SKM-1 treated with dmso at 0.1 percent for 144 hours (cell line): Measurements from ENCODE around the gene CLSTN2.
"Not testable (repeated sequence)": the region's sequence is repeated elsewhere in the genome, so short reads cannot be mapped to it uniquely, and the experiment has no call there.

Experiments used
- DNase-seq: peaks from one replicate; lab custom pipeline; 2025; ENCODE audit not compliant: unreplicated experiment; lab: John Stamatoyannopoulos, UW

CLSTN2 gene

GRCh38 chr3:140403608-140404007 lies 468.6 kb downstream of the CLSTN2 start:
- DNase-seq = no peak

DNA sequence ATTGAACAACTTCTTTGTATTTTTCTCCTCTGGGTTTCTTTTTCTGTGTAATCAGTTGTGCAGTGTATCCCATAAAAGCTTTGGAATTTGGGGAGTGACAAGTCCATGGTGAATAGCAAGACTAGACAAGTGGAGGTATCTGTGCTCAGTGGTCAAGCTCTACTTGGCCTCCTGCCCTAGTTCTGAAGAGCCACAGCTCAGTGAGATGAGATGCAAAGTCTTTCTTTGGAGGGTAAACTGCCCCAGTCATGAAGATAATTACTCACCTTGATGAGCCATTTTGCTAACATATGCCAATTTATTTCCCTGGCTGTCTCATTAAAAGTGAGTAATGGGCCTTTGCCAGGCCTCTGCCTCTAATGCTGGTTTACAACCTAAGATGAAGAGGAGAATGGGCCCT lies 471.7 kb downstream of the CLSTN2 start:
- DNase-seq = no peak

GRCh38 chr3:140408252-140408651 lies 473.3 kb downstream of the CLSTN2 start:
- no peak for DNase-seq

GRCh38 chr3:140416666-140417065 lies 481.7 kb downstream of the CLSTN2 start:
- DNase-seq = no peak

DNA sequence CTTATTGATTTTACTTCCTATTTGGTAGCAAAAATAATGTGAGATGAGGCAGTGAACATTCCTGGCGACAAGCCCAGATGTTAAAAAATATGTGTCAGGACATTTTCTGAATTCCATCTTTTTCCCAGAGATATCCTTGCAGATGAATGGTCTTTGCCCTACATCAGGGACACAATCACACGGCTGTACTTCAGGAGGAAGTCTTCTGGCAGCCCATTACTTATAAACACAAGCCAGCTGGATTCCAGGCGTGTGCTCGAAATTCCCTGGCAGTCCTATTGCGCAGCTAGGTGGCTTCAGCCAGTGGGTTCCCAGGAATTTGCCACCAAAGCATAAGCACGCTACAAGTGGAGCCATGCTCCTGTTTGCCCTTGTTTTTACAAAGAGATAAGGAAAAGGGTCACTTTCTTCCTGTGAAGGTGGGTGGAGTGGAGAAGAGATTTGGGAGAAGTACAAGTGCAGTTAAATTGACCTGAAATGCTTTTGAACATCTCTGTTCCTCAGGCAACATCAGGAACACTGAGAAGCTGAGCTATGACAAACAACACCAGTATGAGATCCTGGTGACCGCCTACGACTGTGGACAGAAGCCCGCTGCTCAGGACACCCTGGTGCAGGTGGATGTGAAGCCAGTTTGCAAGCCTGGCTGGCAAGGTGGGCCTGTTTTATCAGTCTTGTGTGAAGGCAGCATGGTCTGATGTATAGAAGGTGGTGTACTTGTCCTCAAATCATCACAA lies 485.8 kb downstream of the CLSTN2 start:
- DNase-seq = no peak

DNA sequence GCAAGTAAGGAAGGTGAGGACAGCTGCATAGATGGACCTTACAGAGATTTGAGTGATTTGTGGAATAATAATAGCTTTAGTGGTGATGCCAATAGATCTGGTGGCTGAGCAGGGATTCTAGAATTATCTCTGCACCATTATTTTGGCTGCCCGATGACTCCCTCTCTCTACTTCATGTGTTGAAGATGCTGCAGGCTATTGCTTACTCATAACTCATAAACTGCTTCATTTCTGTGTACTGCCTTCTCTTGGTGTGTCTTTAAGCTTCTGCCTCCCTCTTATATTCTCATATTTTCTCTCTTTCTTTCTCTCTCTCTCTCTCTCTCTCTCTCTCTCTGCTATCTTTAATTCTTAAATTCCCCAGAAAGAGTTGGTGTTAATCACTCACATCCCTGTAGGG lies 486.9 kb downstream of the CLSTN2 start:
- DNase-seq = no peak

- DNase-seq = no peak
These were observed 488.2 kb downstream of the CLSTN2 start for GRCh38 chr3:140423146-140423545.

DNA sequence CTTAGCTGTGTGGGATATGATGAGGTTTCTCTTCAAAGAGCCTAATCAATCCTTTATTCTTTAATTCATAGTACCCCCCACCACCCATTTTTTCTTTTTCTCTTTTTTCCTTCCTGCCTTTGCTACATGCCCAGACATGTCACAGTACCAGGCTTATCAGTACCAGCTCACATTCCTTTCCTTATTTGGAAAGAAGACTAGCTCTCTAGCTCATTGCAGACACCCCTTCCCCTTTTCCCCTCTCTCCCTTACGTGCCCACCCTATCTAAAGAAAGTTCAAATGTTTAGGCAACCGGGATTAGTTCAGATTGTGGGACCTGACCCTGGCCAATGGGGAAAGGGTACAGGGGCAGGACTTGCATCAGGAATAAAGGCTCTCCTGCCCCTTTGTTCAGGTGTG lies 488.6 kb downstream of the CLSTN2 start:
- DNase-seq = not testable (repeated sequence)

DNA sequence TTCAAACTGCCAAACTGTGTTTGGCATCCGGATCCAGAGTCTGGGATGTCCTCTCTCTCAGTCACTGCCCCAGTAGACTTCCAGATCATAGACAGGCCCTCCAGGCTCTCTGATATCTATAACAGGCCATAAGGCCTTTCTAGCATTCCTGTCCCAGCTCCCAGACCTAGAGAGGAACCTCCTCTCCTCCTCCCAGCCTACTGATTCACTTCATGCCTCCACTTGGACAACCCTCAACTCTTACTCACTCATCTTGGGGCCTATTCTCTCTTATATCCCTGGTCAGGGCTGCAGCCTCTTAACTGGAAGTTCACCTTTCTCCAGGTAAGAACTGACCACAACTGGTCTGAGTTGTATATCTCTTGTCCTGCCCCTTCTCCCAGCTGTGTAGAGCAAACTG lies 489.2 kb downstream of the CLSTN2 start:
- DNase-seq = no peak

DNA sequence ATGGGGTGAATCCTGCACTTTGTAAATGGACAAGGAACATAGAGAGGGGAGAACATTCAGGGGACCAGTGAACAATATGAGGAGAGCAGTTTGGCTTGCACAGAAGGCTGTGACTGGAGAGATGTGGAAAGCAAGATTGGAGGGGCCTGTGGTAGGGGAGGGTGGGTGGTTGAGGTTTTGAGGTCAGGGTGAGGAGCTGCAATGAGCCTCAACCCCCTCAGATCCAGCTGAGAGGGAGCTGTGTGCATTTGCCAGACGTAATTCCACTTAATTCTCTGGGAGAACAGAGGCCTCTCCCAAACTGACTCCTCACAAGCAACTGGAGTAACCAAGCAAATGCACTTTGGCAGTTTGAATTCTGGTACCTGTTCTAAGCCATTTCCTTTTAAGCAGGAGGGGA lies 489.7 kb downstream of the CLSTN2 start:
- no peak for DNase-seq

DNA sequence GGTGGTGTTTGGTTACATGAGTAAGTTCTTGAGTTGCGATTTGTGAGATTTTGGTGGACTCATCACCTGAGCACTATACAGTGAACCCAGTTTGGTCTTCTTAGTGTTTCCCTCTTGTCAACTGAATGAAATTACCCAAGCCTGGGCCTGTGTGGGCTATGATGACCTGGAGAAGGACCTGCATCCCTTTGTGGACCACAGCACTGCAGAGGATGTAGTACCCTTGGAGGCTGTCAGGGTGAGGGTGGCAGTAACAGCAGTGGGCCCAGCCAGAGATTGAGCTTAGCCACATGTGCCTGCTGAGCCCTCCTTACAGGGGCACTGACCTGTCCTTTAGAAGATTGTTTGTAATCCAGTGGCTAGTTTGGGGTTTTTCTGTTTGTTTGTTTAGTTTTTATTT lies 492.8 kb downstream of the CLSTN2 start:
- DNase-seq = no peak

DNA sequence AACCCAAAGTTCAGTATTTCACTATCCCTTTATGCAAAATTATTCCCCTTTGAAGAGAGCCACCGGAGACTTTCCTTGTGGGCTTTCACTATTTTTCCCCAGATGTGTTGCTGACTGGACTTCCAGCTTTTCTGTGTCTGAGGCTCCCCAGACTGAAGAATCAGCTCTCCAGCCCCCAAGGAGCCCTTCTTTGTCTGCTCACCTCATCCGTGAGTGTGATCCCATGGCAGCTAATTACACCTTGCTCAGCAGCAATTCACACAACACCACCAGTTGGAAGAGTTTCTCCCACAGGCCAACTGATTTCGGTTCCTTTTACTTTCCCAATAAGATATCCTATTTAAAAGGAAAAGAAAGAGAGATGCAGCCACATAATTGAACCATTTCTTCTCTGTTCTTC lies 493.4 kb downstream of the CLSTN2 start:
- no peak for DNase-seq

- no peak for DNase-seq
These were observed 494.8 kb downstream of the CLSTN2 start for GRCh38 chr3:140429791-140430190.

GRCh38 chr3:140430494-140430893 lies 495.5 kb downstream of the CLSTN2 start:
- no peak for DNase-seq

- no peak for DNase-seq
These were observed 497.3 kb downstream of the CLSTN2 start for GRCh38 chr3:140432229-140432669.

- DNase-seq = no peak
These were observed 498.4 kb downstream of the CLSTN2 start for GRCh38 chr3:140433431-140433830.

GRCh38 chr3:140434261-140434905 lies 499.4 kb downstream of the CLSTN2 start:
- no peak for DNase-seq

DNA sequence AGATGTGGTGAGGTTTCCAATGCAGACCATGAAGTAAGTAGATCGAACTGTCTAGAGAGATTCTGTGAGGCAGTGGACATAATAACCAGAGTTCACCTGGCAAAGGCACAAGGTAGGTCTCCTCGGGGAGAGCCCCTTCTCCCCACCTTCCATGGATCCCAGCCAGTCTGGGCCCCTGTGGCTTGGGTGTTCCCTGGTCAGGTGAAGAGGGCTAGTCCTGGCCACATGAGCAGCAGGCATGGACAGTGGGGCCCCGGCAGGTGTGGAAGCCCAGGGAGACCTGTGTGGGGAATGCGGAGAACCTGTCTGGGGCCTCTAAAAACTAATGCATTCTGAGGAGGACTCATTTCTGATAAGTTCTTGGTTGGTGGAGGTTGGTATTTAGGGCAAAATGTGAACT lies 501.4 kb downstream of the CLSTN2 start:
- DNase-seq = no peak

DNA sequence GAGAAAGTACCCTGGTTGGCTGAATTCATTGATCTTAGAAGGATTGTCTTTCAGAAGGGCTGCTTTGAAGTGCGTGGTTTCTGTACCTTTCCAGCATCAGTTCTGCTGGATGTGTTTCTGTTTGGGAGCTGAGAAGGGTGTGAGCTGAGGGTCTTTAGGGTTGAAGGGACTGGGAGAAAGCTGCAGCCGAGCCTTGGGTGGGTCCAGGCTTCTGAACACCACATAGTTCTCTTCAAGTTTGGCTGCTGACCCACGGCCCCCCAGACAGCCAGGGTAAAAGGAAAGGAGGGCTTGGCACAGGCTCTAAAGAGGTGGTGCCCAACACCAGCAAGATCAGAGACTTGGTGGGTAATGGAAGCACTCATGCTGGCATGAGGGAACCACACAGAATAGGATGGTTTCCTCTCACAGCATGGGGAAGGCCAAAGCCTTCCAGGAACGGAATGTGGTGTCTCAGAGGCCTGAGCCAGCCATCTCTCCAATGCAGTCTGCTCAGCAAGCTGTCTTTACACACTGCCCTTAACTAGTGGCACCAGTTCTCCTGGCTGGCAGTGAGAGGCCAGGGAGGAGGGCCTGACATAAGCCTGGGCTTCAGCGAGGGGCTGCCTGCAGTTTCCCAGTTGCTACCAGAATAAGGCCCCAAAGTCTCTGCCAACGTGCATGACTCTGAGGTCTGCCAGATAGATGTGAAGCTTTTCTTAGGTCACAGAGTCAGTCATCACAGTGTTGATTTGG lies 503.9 kb downstream of the CLSTN2 start:
- DNase-seq = no peak

- DNase-seq = no peak
These were observed 504.5 kb downstream of the CLSTN2 start for GRCh38 chr3:140439527-140439926.

GRCh38 chr3:140440446-140440845 lies 505.5 kb downstream of the CLSTN2 start:
- DNase-seq = no peak

GRCh38 chr3:140441006-140441405 lies 506.0 kb downstream of the CLSTN2 start:
- no peak for DNase-seq
